HG02885 (cell line): ENCODE data around the gene TNRC6B.

Experiments used
- ATAC-seq: cut with Tn5 transposase; IDR thresholded peaks from one replicate; pipeline ENCODE4 v1.9.1; 2021; ENCODE audit warnings: mild to moderate bottlenecking; ENCODE audit not compliant: unreplicated experiment, poor library complexity

The TNRC6B gene

GRCh38 chr22:40236131-40236665 lies 58.5 kb downstream of the TNRC6B start:
- no peak for ATAC-seq

- no peak for ATAC-seq
Measured at GRCh38 chr22:40237241-40237640, 59.5 kb downstream of the TNRC6B start.

- no peak for ATAC-seq
Measured at GRCh38 chr22:40237788-40238424, 60.2 kb downstream of the TNRC6B start.

DNA sequence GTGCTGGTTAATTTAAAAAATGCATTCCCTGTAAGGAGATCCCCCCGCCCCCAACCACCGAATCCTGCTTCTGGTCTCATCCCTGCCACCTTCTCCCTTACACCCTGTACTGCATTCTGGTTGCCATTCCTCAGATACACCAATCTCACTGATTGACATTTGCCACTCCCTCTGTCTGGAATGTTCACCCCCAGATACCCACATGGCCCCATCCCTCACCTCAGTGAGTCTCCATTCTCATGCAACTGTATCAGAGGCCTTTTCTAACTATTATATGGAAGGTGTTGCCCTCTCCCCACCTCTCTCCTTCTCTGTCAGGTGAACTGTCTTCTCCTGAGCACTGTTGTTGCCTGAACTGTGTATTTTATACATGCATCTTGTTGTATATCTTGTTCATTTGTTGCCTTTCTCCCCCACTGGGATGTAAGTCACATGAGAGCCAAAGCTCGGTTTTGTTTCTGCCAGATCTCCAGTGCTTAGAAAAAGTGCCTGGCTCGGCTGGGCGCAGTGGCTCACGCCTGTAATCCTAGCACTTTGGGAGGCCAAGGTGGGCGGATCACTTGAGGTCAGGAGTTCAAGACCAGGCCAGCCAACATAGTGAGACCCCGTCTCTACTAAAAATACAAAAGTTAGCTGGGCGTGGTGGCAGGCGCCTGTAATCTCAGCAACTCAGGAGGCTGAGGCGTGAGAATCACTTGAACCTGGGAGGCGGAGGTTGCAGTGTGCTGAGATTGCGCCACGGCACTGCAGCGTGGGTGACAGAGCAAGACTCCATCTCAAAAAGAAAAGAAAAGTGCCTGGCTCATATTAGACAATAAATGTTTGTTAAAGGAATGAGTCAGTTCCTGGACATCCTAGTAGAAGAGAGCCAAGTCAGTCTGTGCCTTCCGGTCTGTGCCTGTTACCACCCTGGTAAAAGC lies 61.0 kb downstream of the TNRC6B start:
- no peak for ATAC-seq

GRCh38 chr22:40239345-40239683 lies 61.6 kb downstream of the TNRC6B start:
- ATAC-seq = no peak

DNA sequence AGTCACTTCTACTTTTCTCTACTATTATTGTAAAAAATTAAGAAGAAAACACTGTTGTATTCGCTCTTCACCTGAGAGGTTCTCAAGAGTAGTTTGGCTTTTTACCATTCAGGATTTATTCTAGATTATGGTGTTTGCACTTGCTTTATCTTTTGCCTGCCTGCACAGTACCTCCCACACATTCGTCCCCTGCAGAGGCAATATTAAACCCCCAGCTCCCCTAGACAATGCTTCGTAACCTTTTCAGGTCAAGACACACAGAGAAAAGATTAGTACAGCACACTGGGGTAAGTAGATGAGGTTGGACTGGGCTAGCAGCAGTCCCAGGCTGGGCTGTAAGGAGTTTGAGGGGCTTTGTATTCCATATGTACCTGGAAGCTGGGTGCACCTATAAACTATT lies 62.4 kb downstream of the TNRC6B start:
- no peak for ATAC-seq

- no peak for ATAC-seq
Measured at GRCh38 chr22:40240686-40241085, 63.0 kb downstream of the TNRC6B start.

DNA sequence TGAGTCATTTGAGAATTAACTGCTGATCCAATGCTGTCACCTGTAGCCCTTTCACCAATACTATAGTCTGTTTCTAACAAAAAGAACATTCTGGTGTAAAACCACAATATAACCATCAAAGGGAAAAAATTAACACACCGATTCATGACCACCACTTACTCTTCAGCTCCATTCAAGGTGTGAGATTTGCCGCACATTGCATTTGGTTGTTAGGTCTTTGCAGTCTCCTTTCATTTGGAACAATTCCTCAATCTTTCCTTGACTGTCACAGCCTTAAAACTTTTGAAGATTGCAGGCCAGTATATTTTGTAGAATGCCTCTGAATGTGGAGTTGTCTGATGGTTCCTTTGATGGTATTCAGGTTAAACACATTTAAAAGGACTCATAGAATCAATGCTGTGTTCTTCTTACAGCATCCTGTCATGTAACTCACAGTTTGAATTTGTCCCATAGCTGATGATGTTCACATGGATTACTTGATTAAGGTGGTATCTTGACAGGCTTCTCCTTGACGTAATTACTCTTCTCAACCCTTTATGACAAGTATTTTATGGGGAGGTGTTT lies 63.6 kb downstream of the TNRC6B start:
- no peak for ATAC-seq

GRCh38 chr22:40243891-40244290 lies 66.2 kb downstream of the TNRC6B start:
- ATAC-seq = no peak

- ATAC-seq = no peak
Measured at GRCh38 chr22:40244586-40244985, 66.9 kb downstream of the TNRC6B start.

DNA sequence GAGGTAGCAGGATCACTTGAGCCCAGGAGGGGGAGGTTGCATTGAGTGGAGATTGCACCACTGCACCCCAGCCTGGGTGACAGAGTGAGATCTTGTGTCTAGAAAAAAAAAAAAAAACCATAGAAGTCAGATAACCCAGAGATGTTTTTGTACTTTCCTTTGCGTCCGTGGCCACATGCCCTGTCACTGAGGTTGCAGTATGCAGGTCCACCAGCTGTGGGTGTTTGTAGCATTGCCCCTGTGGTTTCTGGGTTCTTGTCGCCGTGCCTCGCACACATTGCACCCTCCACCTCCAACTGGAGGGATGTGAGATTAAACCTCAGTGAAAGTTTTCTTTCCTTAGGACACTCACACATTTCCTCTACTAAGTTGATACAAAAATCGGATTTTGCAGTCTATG lies 70.3 kb downstream of the TNRC6B start:
- ATAC-seq = no peak

DNA sequence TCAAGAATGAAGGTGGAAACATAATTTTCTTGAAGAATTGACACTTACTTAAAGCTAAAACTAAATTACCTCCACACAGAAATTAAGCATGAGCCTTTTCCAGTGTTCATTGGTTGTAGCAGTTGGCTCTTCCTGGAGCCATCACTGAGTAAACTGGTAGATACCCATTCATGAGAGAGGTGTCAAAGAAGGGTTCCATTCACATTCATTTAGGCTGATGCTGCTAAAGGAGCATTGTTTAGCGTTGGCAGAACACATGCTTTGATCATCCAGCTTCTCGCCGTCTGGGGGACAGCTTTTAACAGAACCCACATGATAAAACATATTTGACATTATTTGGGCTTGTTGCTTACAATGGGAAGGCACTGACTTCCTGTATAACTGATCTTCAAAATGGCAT lies 71.6 kb downstream of the TNRC6B start:
- no peak for ATAC-seq

DNA sequence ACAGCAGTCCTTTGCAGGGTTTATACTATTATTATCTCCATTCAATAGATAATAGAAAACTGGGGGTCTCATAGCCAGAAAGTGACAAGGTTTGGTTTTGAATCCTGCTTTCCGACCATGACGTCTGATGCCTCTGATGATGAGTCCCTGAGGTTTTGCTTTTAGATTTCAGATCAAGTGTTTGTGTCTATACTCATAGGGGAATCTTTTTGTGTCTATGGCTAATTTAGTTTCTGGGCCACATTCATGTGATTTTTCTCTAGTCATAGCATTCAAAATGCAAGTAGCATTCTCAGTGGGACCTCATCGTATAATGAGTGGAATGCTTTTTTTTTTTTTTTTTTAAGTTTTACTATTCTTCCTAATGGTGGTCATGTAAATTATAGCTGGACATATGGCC lies 72.9 kb downstream of the TNRC6B start:
- no peak for ATAC-seq

DNA sequence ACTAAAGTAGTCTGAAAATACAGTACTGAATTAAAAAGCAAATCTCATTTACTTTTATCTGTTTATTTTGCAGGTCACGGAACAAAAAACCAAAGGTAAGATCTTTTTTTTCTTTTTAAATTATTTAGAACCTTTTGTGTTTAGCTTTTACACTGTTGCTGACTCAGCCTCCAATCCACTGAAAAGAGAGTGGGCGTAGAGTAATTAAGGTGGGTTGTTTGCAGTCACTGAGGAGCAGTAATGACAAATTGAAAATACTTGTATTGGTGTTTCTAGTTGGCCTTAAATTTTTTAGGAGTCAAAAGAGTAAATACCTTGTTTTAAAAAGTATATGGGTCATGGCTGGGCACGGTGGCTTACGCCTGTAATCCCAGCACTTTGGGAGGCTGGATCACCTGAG lies 73.4 kb downstream of the TNRC6B start:
- no peak for ATAC-seq

GRCh38 chr22:40252146-40252545 lies 74.4 kb downstream of the TNRC6B start:
- no peak for ATAC-seq

DNA sequence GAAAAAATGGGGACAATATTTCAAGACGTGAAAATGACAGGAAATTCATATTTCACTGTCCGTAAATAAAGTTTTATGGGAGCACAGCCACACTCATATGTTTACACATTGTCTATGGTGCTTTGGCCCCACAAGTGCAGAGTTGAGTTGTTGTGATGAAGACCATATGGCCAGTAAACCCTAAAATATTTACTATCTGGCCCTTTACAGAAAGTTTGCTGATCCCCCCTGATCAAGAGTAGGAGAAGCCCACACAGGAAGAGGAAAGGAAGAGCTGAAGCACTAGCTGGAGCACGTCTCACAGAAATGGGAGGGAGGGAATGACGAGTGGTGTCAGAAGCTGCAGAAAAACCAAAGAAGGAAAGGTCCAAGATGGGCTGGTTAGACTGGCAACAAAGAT lies 78.8 kb downstream of the TNRC6B start:
- ATAC-seq = no peak

- ATAC-seq = no peak
Measured at GRCh38 chr22:40258017-40258416, 80.3 kb downstream of the TNRC6B start.

GRCh38 chr22:40258501-40258915 lies 80.8 kb downstream of the TNRC6B start:
- ATAC-seq = no peak

- no peak for ATAC-seq
Measured at GRCh38 chr22:40261783-40262182, 84.1 kb downstream of the TNRC6B start.

DNA sequence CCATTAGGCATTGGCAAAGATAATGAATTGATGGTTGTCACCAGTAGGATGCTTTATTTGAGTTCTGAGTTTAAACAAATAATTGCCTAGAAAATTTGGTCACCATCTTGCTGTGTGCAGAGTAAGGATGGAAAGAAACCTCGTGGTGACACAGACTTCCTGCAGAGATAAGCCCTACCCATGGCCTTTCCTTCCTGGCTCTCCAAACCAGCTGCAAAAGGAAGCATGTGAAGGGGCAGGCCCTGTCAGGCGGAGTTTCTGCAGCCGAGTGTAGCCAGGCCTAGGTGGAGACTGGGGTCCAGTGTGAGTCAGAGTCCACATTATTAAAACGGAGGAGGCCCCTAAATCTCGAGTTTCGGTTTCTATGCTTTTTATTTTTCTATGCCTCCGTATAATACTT lies 85.5 kb downstream of the TNRC6B start:
- no peak for ATAC-seq

DNA sequence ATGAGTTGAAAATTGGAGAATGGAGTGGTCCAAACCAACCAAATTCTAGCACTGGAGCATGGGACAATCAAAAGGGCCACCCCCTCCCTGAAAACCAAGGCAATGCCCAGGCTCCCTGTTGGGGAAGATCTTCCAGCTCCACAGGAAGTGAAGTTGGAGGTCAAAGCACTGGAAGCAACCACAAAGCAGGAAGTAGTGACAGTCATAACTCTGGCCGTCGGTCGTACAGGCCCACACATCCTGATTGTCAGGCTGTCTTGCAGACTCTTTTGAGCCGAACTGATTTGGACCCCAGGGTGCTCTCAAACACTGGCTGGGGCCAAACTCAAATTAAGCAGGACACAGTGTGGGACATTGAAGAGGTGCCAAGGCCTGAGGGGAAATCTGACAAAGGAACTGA lies 88.1 kb downstream of the TNRC6B start:
- no peak for ATAC-seq
